B cell (primary cell): ENCODE results near the gene PRR14.

Experiments used
- CTCF ChIP-seq: fragments of 200-600 bp; IDR thresholded peaks from one replicate; pipeline ENCODE4 v1.8.0; 2022; ENCODE audit warnings: antibody characterized with exemption, mild to moderate bottlenecking
- EZH2 ChIP-seq: IDR thresholded peaks from 2 replicates; pipeline ENCODE4 v1.6.1; 2012; ENCODE audit warnings: borderline replicate concordance, low read depth, mild to moderate bottlenecking, moderate library complexity, low read length; ENCODE audit not compliant: insufficient read depth, poor library complexity, severe bottlenecking

- TF ChIP-seq CTCF = no peak
- no peak for TF ChIP-seq EZH2
Observed at GRCh38 chr16:30621765-30622164, 29.0 kb upstream of the PRR14 start.
